HG03139 (cell line): Measurements from ENCODE around the gene PTPN4.
"Not testable (repeated sequence)": the region's sequence is repeated elsewhere in the genome, so short reads cannot be mapped to it uniquely, and the experiment has no call there.

Source experiments
- ATAC-seq: cut with Tn5 transposase; IDR thresholded peaks from one replicate; pipeline ENCODE4 v1.9.1; 2021; ENCODE audit not compliant: unreplicated experiment

Gene PTPN4

GRCh38 chr2:120013597-120014223 is 254.0 kb downstream of the PTPN4 start:
- ATAC-seq, result no peak

DNA sequence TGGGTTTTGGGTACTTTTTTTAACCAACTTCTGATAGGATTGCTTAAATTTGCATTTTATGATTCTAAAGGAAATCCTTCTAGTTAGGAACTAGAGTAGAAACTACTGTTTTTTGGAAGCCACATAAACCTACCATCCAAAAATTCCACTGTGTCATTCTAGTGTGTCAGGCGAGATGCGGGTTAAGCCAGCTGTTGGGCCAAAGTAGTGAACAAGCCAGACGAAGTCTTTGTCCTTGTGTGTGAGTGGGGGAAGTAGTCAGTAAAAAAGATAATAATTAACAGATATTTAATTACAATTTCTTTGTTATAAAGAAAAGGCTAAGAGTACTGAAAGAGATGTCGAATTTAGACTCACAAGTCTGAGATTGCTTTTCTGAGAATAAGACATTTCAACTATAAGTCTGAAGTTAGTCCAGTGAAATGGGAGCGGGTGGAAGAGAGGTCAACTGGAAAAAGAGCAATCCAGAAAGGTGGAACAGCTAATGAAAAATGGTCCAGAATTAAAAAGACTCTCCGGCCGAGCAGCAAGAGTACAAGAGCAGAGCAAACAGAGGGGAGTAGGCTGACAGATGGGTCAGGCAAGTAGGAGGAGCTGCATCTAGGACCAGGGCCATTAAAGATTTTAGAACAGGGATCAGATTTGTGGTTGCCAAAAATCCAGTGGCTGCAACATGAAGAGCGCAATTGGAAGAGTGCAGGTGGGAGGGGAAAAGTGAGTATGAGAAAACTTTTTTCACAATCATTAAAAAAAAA is 254.7 kb downstream of the PTPN4 start:
- no peak for ATAC-seq

- no peak for ATAC-seq
These were observed 257.1 kb downstream of the PTPN4 start for GRCh38 chr2:120016800-120017199.

DNA sequence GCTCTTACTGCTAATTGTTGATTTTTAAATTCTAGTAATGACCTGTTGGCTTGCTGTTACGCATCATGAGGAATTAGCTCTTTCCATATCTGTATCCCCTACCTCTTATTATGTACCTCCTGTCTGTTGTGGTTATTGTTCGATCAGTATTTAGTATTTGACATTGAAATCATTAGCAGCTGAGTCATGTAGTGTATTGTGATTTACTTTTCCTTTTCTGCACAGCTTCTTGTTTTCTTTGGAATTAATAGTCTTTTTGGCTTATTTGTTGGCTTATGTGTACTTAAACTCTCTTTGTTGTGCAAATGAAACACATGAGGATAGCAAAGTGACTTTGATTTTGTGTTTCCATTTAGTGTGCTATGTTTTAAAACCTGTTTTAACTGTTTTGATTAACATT is 257.5 kb downstream of the PTPN4 start:
- ATAC-seq, result no peak

DNA sequence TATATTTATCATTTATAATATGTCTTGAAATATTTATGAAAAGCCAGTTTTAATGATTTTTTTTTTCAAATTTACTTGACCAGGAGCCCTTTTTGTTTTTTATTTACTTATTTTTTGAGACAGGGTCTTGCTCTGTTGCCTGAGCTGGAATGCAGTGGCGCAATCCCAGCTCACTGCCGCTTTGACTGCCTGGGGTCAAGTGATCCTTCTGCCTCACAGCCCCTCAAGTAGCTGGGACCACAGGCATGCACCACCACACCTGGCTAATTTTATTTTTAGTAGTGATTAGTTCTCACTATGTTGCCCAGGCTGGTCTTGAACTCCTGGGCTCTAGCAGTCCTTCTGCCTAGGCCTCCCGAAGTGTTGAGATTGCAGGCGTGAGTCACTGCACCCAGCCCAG is 258.8 kb downstream of the PTPN4 start:
- no peak for ATAC-seq

GRCh38 chr2:120020554-120020953 is 260.8 kb downstream of the PTPN4 start:
- ATAC-seq, result no peak

DNA sequence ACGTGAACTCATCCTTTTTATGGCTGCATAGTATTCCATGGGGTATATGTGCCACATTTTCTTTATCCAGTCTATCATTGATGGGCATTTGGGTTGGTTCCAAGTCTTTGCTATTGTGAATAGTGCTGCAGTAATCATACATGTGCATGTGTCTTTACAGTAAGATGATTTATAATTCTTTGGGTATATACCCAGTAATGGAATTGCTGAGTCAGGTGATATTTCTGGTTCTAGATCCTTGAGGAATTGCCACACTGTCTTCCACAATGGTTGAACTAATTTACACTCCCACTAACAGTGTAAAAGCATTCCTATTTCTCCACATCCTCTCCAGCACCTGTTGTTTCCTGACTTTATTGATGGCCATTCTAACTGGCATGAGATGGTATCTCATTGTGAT is 262.8 kb downstream of the PTPN4 start:
- ATAC-seq, result not testable (repeated sequence)

DNA sequence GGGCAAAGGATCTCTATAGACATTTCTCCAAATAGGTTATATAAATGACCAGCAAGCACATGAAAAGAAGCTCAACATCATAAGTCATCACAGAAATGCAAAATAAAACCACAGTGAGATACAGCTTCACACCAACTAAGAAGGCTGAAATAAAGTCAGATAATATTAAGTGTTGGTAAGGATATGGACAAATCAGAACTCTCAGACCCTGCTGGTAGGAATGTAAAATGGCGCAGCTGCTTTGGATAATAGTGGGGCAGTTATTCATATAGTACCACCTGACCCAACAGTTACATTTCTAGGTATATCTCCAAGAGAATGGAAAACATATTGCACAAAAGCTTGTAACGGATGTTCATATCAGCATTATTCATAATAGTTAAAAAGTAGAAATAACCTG is 267.2 kb downstream of the PTPN4 start:
- no peak for ATAC-seq

- no peak for ATAC-seq
These were observed 269.1 kb downstream of the PTPN4 start for GRCh38 chr2:120028795-120029194.

DNA sequence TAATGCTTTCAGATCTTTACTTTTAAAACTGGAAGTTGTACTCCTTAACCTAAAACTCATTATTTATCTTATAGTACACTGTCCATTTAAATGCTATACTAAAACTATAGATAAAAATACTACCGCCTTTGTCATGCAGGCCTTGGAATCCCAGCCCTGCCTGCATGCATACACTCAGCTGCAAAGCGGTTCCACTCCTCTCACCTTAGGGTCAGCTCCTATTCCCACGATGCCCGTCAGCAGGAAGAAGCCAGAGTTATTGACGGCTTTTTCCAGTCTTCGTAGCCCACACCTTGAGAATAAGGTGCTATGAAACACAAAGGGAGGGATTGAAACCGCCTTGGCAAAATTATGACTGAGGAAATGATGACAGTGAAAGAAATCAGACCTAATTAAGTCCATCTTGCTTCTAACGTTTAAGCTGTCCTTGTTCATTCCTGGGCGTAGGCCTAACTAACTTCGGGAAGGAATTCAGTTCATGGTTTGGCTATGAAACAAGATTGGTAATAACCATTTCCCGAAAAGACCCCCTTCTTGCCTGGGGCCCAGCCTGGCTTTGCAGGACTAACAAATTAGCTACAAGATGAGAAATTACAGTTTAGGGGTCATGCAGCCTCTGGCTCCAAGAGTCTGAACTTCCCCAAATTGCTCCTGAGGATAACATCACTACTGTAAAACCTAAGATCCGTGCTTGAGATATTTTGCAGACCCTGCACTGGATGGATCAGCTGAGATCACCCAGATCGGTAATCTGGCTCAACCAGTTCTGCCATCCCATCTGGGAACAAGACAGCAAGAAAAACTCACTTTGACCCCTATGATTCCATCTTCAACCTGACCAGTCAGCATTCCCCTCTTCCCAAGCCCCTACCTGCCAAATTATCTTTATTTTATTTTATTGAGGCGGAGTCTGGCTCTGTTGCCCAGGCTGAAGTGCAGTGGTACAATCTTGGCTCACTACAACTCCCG is 270.2 kb downstream of the PTPN4 start:
- ATAC-seq, result no peak

- ATAC-seq, result no peak
These were observed 272.6 kb downstream of the PTPN4 start for GRCh38 chr2:120032297-120032696.
